Activated CD4-positive, alpha-beta memory T cell treated with anti-CD3 and anti-CD28 coated beads, Interleukin-2, amount 10 ng/mL, durations not matched to agents 7 days and 5 days (primary cell): Measurements from ENCODE around the gene FAM186B. TPM values are rescaled to one million over a fixed set of nuclear protein-coding genes. Genes with fewer than 3 reads are reported as not detected.
A peak's percentile ranks its signal among the peaks of the same experiment; 100 is the strongest.
"Not testable (repeated sequence)": the region's sequence is repeated elsewhere in the genome, so short reads cannot be mapped to it uniquely, and the experiment has no call there.

ENCODE experiments used
- CTCF ChIA-PET: fragments of 350-600 bp; sonication (Branson Sonifier 250); formaldehyde crosslinking; loops from one replicate; lab custom pipeline; 2021; ENCODE audit warnings: antibody characterized with exemption, inconsistent platforms; lab: Charles Lee
- POLR2A ChIA-PET: fragments of 350-600 bp; sonication (Branson Sonifier 250); formaldehyde crosslinking; loops from one replicate; lab custom pipeline; 2021; ENCODE audit warnings: antibody characterized with exemption; lab: Charles Lee
- DNase-seq: peaks from one replicate; pipeline ENCODE4 v3.0.0-alpha.2; 2020
- H3K27ac Mint-ChIP-seq: one replicate; pipeline ENCODE4 v1.8.0; 2021; ENCODE audit warnings: mild to moderate bottlenecking, mixed read lengths
- H3K27me3 Mint-ChIP-seq: one replicate; pipeline ENCODE4 v1.8.0; 2021; ENCODE audit warnings: mixed read lengths
- H3K36me3 Mint-ChIP-seq: one replicate; pipeline ENCODE4 v1.8.0; 2021; ENCODE audit warnings: low read depth, mixed read lengths
- H3K4me1 Mint-ChIP-seq: one replicate; pipeline ENCODE4 v1.8.0; 2021; ENCODE audit warnings: mixed read lengths
- H3K4me3 Mint-ChIP-seq: one replicate; pipeline ENCODE4 v1.8.0; 2021; ENCODE audit warnings: mild to moderate bottlenecking, mixed read lengths
- H3K9me3 Mint-ChIP-seq: one replicate; pipeline ENCODE4 v1.8.0; 2021; ENCODE audit warnings: mixed read lengths
- total RNA-seq, 2 experiments: library from RNA; stranded (reverse); gene quantifications; one replicate each; pipeline ENCODE4 v1.2.3, GENCODE V29; 2021

FAM186B gene, protein sequence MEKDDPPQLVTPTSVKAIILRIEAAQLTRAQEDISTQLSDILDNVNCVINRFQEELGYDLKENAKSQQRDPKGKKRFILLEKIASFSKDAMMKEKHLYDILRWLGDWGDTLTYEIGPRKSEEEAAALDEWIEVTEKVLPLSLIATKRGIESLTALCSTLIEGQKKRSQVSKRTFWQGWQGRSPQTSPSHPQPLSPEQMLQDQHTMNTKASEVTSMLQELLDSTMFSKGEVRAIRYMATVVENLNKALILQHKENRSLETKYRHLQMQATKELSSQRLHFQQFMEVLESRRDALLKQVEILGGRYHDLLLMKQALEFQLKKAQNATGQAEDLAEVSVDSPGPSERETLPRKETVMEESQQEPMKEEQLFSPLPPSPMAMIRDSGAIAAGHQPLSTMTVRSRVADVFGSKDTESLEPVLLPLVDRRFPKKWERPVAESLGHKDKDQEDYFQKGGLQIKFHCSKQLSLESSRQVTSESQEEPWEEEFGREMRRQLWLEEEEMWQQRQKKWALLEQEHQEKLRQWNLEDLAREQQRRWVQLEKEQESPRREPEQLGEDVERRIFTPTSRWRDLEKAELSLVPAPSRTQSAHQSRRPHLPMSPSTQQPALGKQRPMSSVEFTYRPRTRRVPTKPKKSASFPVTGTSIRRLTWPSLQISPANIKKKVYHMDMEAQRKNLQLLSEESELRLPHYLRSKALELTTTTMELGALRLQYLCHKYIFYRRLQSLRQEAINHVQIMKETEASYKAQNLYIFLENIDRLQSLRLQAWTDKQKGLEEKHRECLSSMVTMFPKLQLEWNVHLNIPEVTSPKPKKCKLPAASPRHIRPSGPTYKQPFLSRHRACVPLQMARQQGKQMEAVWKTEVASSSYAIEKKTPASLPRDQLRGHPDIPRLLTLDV
- not detected for total RNA-seq

DNA sequence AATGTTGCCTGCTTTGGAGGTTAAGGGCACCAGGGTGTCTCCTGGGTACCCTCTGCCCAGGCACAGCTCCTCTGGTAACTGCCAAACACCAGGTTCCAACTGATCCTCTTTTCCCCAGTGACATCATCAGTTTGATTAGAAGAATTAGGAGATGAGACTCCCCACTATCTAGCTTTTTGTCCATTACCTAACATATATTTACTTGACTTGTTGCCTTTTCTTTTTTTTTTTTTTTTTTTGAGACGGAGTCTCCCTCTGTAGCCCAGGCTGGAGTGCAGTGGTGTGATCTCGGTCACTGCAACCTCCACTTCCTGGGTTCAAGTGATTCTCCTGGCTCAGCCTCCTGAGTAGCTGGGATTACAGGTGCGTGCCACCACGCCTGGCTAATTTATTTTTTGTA lies at the start of gene FAM186B:
TSS of gene FAM186B (minus strand) at position 101 of the 400 bp plus-strand sequence. CDS start 162 bp downstream, outside the sequence.
- not testable (repeated sequence) for H3K4me1 Mint-ChIP-seq, H3K9me3 Mint-ChIP-seq, DNase-seq, H3K36me3 Mint-ChIP-seq, H3K4me3 Mint-ChIP-seq, H3K27ac Mint-ChIP-seq
- H3K27me3 Mint-ChIP-seq, result peaks cover 14% of the 10 kb centered on the region
- ChIA-PET CTCF (interaction anchor here (1.1 kb wide), 1 partner anchor 18 kb away, joined by 3 read pairs; the partner anchor contains the start of gene PRPF40B), POLR2A (interaction anchor here (1.3 kb wide), 1 partner anchor 136 kb away, joined by 3 read pairs; the partner anchor contains the start of gene TMBIM6)

DNA sequence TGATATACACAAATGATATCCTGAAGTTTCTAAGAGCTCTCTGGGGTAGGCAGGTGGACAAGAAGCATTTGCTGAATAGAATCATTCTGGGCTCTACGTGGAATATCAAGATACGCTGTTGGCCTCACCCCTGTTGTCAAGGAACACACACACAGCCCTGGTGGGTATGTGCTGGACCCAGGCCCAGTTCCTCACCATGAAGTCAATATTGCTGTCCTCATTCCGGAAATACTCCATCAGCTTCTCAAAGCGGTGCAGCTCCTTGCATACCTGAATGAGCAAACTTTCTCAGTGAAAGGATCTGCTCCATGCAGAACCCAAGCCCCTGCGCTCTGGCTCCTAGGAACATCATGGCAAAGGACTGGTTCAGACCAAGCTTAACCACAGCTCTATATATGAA lies 49.3 kb upstream of the FAM186B start:
- ChIA-PET POLR2A (interaction anchor here (0.9 to 1.8 kb wide), 4 partner anchors 12 to 52 kb away, joined by 3 to 11 read pairs (median 4); partner anchors contain the start of gene FMNL3), CTCF (interaction anchor here (1.2 to 3.2 kb wide), 2 partner anchors 10 to 56 kb away, joined by 4 to 11 read pairs; no protein-coding TSS in a partner anchor)
- H3K4me1 Mint-ChIP-seq, result peaks cover 5% of the 10 kb centered on the region
- H3K9me3 Mint-ChIP-seq, result no peaks in the 10 kb centered on the region
- no peaks in the 10 kb centered on the region for H3K27me3 Mint-ChIP-seq
- H3K27ac Mint-ChIP-seq, result no peak overlapping the region
- H3K36me3 Mint-ChIP-seq, result peaks cover 32% of the 10 kb centered on the region
- no peak overlapping the region for H3K4me3 Mint-ChIP-seq
- no peak for DNase-seq

DNA sequence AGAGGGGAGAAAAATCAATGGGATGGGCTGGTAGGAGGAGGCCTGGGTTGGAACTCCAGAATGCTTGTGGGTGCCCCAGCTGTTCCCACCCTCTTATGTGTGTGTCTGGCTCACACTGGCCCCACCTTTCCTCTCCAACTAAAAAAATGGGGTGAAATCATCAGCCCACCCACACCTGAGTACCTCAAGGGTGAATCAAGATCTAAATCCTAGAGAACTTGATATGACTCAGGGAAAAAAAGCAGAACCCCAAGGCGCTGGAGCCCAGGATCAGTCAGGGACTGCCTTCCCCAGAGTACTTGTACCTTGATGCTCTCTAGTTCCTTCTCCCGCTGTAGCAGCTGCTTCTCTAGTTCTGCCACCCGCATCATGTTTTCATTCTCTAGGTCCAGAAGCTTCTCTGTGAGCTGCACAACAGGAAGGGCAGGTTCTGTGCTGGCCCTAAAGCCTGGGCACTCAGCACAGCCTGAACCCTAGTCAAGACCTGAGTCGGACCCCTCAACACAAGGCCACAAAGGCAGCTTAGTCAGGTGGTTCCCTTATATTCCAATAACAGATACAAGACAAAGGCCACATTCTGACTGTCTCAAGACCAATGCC lies 47.6 kb upstream of the FAM186B start:
- no peak for DNase-seq
- ChIA-PET POLR2A (interaction anchor here (1.8 kb wide), 1 partner anchor 18 kb away, joined by 11 read pairs; no protein-coding TSS in a partner anchor), CTCF (interaction anchor here (1.1 kb wide), 1 partner anchor 20 kb away, joined by 3 read pairs; no protein-coding TSS in a partner anchor)
- H3K27ac Mint-ChIP-seq, result no peak overlapping the region
- no peaks in the 10 kb centered on the region for H3K9me3 Mint-ChIP-seq
- no peak overlapping the region for H3K4me3 Mint-ChIP-seq
- no peaks in the 10 kb centered on the region for H3K27me3 Mint-ChIP-seq
- H3K4me1 Mint-ChIP-seq, result peaks cover 18% of the 10 kb centered on the region
- peaks cover 39% of the 10 kb centered on the region for H3K36me3 Mint-ChIP-seq

DNA sequence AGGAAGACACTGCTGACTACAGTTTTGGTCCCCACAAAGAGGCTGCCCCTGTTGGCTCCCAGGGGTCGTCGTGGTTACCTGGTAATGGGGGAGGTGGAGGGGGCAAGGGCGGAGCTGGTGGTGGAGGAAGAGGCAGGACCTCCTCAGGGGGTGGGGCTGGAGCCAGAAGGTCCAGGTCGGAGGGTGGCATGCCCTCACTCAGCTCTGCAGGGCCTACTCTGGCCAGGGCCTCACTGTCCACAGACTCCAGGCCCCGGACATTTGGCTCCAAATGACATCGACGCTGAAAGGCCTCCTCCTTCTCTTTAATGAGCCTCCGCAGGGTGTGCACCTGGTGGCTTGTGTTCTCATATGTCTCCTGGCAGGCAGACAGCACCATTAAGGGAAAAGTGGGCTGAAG lies 46.4 kb upstream of the FAM186B start:
- no peak overlapping the region for H3K27ac Mint-ChIP-seq

DNA sequence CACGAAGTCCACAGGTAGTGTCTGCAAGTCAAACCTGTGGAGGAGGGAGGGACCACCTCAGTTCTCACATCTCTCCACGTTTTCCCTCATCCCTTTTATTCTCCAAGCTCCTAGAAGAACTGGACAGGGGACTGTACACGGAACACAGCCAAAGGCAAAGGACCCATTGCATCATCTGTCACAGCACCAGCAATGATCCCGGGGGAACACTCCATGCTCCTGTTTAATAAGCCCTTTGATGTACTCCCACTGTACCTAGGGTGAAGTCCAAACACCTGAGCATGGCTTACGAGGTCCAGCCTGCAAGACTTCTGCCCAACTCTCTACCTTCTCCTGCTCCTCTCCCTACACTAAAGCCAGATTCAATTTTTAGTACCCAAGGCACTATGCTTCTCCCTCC lies 44.5 kb upstream of the FAM186B start:
- POLR2A ChIA-PET, result interaction anchor here (1.1 kb wide), 1 partner anchor 8 kb away, joined by 4 read pairs; no protein-coding TSS in a partner anchor
- no peak overlapping the region for H3K27ac Mint-ChIP-seq

More for the DNA sequence above, 46.4 kb upstream of the FAM186B start:
- H3K9me3 Mint-ChIP-seq, result no peaks in the 10 kb centered on the region
- ChIA-PET POLR2A (interaction anchor here (1.1 kb wide), 1 partner anchor 10 kb away, joined by 3 read pairs; no protein-coding TSS in a partner anchor), CTCF (interaction anchor here (0.6 to 1.1 kb wide), 2 partner anchors 20 to 21 kb away, joined by 3 to 4 read pairs; no protein-coding TSS in a partner anchor)
- peaks cover 41% of the 10 kb centered on the region for H3K36me3 Mint-ChIP-seq
- H3K4me1 Mint-ChIP-seq, result peaks cover 18% of the 10 kb centered on the region
- no peak for DNase-seq
- no peak overlapping the region for H3K4me3 Mint-ChIP-seq
- no peaks in the 10 kb centered on the region for H3K27me3 Mint-ChIP-seq

DNA sequence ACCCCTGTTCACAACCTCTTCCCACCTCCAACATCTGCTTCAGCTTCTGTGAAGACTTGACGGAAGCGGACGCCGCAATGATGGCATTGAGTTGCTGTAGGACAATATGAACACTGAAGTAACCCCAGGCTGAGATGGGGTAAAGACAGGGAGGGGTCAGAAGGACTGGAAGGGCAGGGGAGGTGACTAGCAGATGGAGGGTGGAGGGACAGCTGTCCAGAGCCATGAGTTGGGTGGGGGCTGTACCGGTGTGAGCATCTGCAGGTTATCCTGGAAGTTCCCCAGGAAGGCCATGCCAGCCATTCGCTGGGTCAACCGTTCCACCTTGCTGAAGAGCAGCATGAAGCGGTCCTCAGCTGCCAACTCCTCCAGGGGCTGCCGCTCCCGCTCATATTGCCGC lies 44.0 kb upstream of the FAM186B start:
- no peaks in the 10 kb centered on the region for H3K9me3 Mint-ChIP-seq
- no peaks in the 10 kb centered on the region for H3K27me3 Mint-ChIP-seq
- CTCF ChIA-PET, result interaction anchor here (0.5 to 16.9 kb wide), 5 partner anchors 9 to 113 kb away, joined by 3 to 372 read pairs (median 5); partner anchors contain the start of genes FMNL3 and TMBIM6
- H3K36me3 Mint-ChIP-seq, result peaks cover 42% of the 10 kb centered on the region
- DNase-seq, result no peak
- POLR2A ChIA-PET, result interaction anchor here (0.8 to 2.1 kb wide), 5 partner anchors 8 to 58 kb away, joined by 3 to 12 read pairs (median 4); partner anchors contain the start of gene FMNL3
- peaks cover 25% of the 10 kb centered on the region for H3K4me1 Mint-ChIP-seq
- no peak overlapping the region for H3K4me3 Mint-ChIP-seq
- peak overlapping the region; percentile 40 for H3K27ac Mint-ChIP-seq

More for the DNA sequence above, 44.5 kb upstream of the FAM186B start:
- peaks cover 41% of the 10 kb centered on the region for H3K36me3 Mint-ChIP-seq
- CTCF ChIA-PET, result interaction anchor here (1.5 to 16.9 kb wide), 2 partner anchors 12 to 57 kb away, joined by 4 to 372 read pairs; partner anchors contain the start of gene FMNL3
- H3K27me3 Mint-ChIP-seq, result no peaks in the 10 kb centered on the region
- H3K4me3 Mint-ChIP-seq, result no peak overlapping the region
- no peak for DNase-seq
- peaks cover 20% of the 10 kb centered on the region for H3K4me1 Mint-ChIP-seq
- no peaks in the 10 kb centered on the region for H3K9me3 Mint-ChIP-seq

DNA sequence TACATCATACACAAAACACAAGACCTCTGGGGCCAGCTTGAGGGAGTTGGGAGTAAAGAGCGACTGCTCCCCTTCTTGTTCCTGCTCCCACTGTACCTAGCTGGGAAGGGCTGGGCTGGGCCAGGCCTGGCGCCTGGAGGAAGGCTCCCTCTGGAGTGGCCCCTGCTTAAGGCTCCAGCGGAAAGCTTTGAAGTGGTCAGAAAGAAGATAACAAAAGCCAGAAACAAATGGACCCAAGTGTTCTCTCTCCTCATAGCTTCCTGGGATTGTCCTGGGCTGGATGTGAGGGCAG lies 43.2 kb upstream of the FAM186B start:
- H3K27ac Mint-ChIP-seq, result peak overlapping the region; percentile 33
- H3K4me3 Mint-ChIP-seq, result no peak overlapping the region
- H3K4me1 Mint-ChIP-seq, result peaks cover 26% of the 10 kb centered on the region
- peaks cover 37% of the 10 kb centered on the region for H3K36me3 Mint-ChIP-seq
- no peaks in the 10 kb centered on the region for H3K9me3 Mint-ChIP-seq
- ChIA-PET CTCF (interaction anchor here (0.5 to 16.9 kb wide), 12 partner anchors 10 to 129 kb away, joined by 3 to 372 read pairs (median 4); partner anchors contain the start of genes FMNL3 and TMBIM6), POLR2A (interaction anchor here (0.5 to 2.1 kb wide), 10 partner anchors 12 to 100 kb away, joined by 3 to 12 read pairs (median 5); partner anchors contain the start of genes FMNL3 and TMBIM6)
- DNase-seq, result no peak
- H3K27me3 Mint-ChIP-seq, result no peaks in the 10 kb centered on the region

DNA sequence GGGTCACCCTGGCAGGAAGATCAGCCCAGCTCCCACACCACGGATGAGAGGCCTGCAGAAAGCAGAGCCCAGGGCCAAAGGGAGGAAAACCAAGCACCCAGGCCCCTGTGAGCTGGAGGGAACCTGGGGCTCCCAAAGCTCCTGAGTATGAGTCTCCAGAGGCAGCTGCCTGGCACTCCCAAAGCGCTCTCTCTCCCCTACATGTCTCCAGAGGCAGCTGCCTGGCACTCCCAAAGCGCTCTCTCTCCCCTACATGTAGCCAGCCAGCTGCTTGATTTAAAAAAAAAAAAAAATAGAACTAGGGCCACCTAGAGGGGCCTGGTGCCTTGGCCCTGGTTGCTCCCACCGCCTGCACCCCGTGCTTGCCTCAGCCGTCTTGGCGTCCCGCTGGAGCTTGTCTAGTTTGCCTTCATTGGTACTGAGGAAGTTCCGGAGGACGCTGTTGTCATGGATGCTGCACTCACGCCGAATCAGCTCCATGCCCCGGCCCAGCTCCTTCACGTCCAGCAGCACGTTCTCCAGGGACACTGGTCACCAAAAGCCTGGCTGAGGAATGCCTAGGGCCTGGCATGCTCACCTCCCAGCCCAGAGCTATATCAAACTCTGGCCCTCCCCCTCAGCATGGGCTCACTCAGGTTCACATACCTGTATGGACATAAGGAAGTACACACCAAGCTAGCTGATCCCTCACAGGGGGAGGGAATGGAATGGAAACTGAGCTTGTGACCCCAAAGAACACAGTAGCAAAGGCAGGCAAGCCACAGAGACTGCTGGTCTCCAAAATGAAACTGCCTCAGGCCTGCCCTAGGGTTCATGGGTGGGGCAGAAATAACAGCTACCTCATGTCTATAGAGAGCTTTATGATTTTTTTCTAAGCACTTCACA lies 42.6 kb upstream of the FAM186B start:
- Mint-ChIP-seq H3K4me3 (no peak overlapping the region), H3K27ac (peak overlapping the region; percentile 33), H3K9me3 (no peaks in the 10 kb centered on the region), H3K4me1 (peaks cover 26% of the 10 kb centered on the region), H3K27me3 (no peaks in the 10 kb centered on the region), H3K36me3 (peaks cover 33% of the 10 kb centered on the region)
- DNase-seq, result no peak
- ChIA-PET POLR2A (interaction anchor here (0.7 to 2.1 kb wide), 11 partner anchors 12 to 100 kb away, joined by 3 to 12 read pairs (median 5); partner anchors contain the start of genes FMNL3 and TMBIM6), CTCF (interaction anchor here (0.5 to 16.9 kb wide), 15 partner anchors 8 to 130 kb away, joined by 3 to 372 read pairs (median 4); partner anchors contain the start of genes FMNL3 and TMBIM6)

DNA sequence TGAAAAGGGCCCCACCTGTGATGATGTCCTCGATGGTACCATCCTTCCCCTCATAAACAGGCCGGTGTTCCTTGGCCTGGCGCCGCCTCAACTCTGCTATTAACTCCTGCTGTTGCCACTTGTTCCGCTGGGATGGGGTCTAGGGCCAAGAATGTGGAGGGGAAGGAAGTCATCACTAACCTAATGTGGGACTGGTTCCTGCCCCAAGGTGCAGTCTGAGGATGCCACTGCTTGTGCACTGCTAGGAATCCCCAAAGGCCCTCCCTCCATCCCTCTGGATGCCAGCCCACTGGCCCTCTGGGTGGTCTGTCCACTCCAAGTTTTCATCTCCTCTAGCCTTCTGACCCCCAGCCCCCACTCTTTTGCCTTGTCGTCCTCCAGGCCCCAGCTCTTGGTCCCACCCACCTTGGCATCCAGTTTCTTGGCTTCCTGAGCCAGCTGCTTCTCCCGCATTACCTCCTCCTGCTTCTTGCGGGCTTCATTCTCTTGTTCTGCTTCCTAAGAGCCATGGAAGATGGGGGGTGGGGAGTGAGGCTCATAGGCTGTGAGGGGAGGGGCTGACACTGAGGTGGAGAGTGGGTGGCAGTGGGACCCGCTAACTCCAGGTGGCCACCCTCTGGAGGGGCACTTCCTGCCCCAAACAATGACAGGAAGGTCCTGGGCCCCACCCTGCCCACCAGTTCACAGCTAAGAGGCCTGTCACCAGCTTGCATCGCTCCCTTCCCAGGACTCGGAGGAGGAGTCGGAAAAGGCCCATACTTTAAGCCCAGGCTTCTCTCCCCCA lies 41.6 kb upstream of the FAM186B start:
- Mint-ChIP-seq H3K27me3 (no peaks in the 10 kb centered on the region), H3K9me3 (no peaks in the 10 kb centered on the region), H3K4me1 (peaks cover 26% of the 10 kb centered on the region), H3K36me3 (peaks cover 32% of the 10 kb centered on the region), H3K27ac (no peak overlapping the region), H3K4me3 (no peak overlapping the region)
- ChIA-PET POLR2A (interaction anchor here (0.7 to 2.1 kb wide), 5 partner anchors 24 to 94 kb away, joined by 3 to 12 read pairs (median 7); partner anchors contain the start of genes FMNL3 and TMBIM6), CTCF (interaction anchor here (0.9 to 16.9 kb wide), 6 partner anchors 9 to 95 kb away, joined by 3 to 372 read pairs (median 10); partner anchors contain the start of genes FMNL3 and TMBIM6)
- DNase-seq, result no peak

DNA sequence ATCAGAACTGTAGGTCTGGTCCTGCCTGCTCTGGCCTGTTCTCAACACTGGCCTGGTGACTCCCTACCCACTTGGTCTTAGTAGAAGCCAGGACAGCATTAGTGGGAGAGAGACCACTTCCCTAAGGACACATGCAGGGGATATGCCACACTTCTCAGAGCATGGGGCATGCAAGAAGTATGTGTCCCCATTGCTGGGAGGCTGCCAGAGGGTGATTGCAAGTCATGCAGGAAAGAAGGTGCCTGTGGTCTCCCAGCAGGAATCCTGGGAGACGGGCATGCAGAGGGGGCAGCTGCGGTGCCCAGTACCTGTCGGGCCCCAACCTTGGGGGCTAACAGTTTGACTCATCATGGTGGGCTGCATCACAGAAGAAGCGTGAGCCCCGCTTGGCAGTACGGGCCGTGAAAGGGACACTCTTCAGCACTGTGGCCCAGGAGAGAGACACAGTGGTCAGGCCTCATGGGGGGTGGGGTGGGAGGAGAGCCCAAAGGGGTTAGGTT lies 40.9 kb upstream of the FAM186B start:
- no peak for DNase-seq
- POLR2A ChIA-PET, result interaction anchor here (4.4 kb wide), 1 partner anchor 62 kb away, joined by 38 read pairs; the partner anchor contains the start of gene FMNL3
- no peaks in the 10 kb centered on the region for H3K9me3 Mint-ChIP-seq
- H3K4me3 Mint-ChIP-seq, result no peak overlapping the region
- no peaks in the 10 kb centered on the region for H3K27me3 Mint-ChIP-seq
- no peak overlapping the region for H3K27ac Mint-ChIP-seq
- peaks cover 32% of the 10 kb centered on the region for H3K36me3 Mint-ChIP-seq
- peaks cover 26% of the 10 kb centered on the region for H3K4me1 Mint-ChIP-seq
- CTCF ChIA-PET, result interaction anchor here (1.4 to 16.9 kb wide), 3 partner anchors 10 to 61 kb away, joined by 5 to 372 read pairs (median 18); partner anchors contain the start of gene FMNL3
